Measurements from ENCODE around the gene USP17L20.
"Not testable (repeated sequence)": the region's sequence is repeated elsewhere in the genome, so short reads cannot be mapped to it uniquely, and the experiment has no call there.

The USP17L20 gene, protein sequence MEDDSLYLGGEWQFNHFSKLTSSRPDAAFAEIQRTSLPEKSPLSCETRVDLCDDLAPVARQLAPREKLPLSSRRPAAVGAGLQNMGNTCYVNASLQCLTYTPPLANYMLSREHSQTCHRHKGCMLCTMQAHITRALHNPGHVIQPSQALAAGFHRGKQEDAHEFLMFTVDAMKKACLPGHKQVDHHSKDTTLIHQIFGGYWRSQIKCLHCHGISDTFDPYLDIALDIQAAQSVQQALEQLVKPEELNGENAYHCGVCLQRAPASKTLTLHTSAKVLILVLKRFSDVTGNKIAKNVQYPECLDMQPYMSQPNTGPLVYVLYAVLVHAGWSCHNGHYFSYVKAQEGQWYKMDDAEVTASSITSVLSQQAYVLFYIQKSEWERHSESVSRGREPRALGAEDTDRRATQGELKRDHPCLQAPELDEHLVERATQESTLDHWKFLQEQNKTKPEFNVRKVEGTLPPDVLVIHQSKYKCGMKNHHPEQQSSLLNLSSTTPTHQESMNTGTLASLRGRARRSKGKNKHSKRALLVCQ

DNA sequence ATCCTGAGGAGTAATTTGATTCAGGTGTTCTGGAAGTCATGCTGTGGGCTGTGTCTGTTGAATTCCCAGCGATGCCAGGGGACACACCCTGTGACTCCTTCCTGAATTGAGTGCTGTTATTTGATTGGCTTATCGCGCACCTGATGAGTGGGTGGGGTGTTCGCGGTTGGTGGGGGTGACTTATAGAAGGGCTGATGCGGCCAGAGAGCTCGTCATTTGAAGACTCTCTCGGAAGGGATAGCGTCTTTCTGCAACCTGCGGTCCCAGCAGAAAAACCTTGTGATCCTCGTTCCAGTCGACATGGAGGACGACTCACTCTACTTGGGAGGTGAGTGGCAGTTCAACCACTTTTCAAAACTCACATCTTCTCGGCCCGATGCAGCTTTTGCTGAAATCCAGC lies at the start of gene USP17L20:
USP17L20 (plus strand) TSS at position 301 of the 400 bp plus-strand sequence; CDS start at position 301, 0 bp downstream.
- not testable (repeated sequence) for DNase-seq

DNA sequence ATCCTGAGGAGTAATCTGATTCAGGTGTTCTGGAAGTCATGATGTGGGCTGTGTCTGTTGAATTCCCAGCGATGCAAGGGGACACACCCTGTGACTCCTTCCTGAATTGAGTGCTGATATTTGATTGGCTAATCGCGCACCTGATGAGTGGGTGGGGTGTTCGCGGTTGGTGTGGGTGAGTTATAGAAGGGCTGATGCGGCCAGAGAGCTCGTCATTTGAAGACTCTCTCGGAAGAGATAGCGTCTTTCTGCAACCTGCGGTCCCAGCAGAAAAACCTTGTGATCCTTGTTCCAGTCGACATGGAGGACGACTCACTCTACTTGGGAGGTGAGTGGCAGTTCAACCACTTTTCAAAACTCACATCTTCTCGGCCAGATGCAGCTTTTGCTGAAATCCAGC lies 47.6 kb upstream of the USP17L20 start, which contains the start of gene USP17L10:
USP17L10 (plus strand) TSS at position 301 of the 400 bp plus-strand sequence; CDS start at position 301, 0 bp downstream.
- DNase-seq: not testable (repeated sequence)

DNA sequence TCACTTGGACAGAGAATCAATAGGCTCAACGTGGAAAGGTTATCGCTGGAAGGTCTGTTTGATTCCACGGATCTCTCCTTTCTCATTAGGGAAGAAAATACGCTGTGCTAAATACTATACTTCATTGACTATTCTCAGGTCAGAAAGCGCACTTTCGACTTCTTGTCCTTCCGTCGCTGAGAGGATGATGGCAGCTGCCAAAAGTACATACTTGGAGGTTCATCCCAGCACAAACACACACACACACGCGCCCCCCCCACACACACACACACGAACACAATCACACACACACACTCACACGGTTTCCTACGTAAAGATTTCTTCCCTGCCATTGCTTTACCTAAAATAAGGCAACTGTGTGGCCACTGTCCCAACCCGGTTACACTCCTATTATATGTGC lies 43.2 kb upstream of the USP17L20 start:
- DNase-seq: not testable (repeated sequence)

DNA sequence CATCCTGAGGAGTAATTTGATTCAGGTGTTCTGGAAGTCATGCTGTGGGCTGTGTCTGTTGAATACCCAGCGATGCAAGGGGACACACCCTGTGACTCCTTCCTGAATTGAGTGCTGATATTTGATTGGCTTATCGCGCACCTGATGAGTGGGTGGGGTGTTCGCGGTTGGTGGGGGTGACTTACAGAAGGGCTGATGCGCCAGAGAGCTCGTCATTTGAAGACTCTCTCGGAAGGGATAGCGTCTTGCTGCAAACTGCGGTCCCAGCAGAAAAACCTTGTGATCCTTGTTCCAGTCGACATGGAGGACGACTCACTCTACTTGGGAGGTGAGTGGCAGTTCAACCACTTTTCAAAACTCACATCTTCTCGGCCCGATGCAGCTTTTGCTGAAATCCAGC lies 42.8 kb upstream of the USP17L20 start, which contains the start of gene USP17L11:
USP17L11 (plus strand) TSS at position 301 of the 400 bp plus-strand sequence; CDS start at position 301, 0 bp downstream.
- not testable (repeated sequence) for DNase-seq

DNA sequence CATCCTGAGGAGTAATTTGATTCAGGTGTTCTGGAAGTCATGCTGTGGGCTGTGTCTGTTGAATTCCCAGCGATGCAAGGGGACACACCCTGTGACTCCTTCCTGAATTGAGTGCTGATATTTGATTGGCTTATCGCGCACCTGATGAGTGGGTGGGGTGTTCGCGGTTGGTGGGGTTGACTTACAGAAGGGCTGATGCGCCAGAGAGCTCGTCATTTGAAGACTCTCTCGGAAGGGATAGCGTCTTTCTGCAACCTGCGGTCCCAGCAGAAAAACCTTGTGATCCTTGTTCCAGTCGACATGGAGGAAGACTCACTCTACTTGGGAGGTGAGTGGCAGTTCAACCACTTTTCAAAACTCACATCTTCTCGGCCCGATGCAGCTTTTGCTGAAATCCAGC lies 38.1 kb upstream of the USP17L20 start, which contains the start of gene USP17L12:
USP17L12 (plus strand) TSS at position 301 of the 400 bp plus-strand sequence; CDS start at position 301, 0 bp downstream.
- DNase-seq: not testable (repeated sequence)

DNA sequence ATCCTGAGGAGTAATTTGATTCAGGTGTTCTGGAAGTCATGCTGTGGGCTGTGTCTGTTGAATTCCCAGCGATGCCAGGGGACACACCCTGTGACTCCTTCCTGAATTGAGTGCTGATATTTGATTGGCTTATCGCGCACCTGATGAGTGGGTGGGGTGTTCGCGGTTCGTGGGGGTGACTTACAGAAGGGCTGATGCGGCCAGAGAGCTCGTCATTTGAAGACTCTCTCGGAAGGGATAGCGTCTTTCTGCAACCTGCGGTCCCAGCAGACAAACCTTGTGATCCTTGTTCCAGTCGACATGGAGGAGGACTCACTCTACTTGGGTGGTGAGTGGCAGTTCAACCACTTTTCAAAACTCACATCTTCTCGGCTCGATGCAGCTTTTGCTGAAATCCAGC lies 33.3 kb upstream of the USP17L20 start, which contains the start of gene USP17L13:
USP17L13 (plus strand) TSS at position 301 of the 400 bp plus-strand sequence; CDS start at position 301, 0 bp downstream.
- DNase-seq: not testable (repeated sequence)

DNA sequence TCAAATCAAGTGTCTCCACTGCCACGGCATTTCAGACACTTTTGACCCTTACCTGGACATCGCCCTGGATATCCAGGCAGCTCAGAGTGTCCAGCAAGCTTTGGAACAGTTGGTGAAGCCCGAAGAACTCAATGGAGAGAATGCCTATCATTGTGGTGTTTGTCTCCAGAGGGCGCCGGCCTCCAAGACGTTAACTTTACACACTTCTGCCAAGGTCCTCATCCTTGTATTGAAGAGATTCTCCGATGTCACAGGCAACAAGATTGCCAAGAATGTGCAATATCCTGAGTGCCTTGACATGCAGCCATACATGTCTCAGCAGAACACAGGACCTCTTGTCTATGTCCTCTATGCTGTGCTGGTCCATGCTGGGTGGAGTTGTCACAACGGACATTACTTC lies 27.7 kb upstream of the USP17L20 start:
- DNase-seq: not testable (repeated sequence)

DNA sequence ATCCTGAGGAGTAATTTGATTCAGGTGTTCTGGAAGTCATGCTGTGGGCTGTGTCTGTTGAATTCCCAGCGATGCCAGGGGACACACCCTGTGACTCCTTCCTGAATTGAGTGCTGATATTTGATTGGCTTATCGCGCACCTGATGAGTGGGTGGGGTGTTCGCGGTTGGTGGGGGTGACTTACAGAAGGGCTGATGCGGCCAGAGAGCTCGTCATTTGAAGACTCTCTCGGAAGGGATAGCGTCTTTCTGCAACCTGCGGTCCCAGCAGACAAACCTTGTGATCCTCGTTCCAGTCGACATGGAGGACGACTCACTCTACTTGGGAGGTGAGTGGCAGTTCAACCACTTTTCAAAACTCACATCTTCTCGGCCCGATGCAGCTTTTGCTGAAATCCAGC lies 23.8 kb upstream of the USP17L20 start, which contains the start of gene USP17L15:
USP17L15 (plus strand) TSS at position 301 of the 400 bp plus-strand sequence; CDS start at position 301, 0 bp downstream.
- DNase-seq: not testable (repeated sequence)

DNA sequence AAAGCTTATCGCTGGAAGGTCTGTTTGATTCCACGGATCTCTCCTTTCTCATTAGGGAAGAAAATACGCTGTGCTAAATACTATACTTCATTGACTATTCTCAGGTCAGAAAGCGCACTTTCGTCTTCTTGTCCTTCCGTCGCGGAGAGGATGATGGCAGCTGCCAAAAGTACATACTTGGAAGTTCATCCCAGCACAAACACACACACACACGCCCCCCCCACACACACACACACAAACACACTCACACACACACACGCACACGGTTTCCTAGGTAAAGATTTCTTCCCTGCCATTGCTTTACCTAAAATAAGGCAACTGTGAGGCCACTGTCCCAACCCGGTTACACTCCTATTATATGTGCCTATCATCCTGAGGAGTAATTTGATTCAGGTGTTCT lies 19.5 kb upstream of the USP17L20 start:
- not testable (repeated sequence) for DNase-seq

DNA sequence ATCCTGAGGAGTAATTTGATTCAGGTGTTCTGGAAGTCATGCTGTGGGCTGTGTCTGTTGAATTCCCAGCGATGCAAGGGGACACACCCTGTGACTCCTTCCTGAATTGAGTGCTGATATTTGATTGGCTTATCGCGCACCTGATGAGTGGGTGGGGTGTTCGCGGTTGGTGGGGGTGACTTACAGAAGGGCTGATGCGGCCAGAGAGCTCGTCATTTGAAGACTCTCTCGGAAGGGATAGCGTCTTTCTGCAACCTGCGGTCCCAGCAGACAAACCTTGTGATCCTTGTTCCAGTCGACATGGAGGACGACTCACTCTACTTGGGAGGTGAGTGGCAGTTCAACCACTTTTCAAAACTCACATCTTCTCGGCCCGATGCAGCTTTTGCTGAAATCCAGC lies 14.3 kb upstream of the USP17L20 start, which contains the start of gene USP17L17:
USP17L17 (plus strand) TSS at position 301 of the 400 bp plus-strand sequence; CDS start at position 301, 0 bp downstream.
- not testable (repeated sequence) for DNase-seq

DNA sequence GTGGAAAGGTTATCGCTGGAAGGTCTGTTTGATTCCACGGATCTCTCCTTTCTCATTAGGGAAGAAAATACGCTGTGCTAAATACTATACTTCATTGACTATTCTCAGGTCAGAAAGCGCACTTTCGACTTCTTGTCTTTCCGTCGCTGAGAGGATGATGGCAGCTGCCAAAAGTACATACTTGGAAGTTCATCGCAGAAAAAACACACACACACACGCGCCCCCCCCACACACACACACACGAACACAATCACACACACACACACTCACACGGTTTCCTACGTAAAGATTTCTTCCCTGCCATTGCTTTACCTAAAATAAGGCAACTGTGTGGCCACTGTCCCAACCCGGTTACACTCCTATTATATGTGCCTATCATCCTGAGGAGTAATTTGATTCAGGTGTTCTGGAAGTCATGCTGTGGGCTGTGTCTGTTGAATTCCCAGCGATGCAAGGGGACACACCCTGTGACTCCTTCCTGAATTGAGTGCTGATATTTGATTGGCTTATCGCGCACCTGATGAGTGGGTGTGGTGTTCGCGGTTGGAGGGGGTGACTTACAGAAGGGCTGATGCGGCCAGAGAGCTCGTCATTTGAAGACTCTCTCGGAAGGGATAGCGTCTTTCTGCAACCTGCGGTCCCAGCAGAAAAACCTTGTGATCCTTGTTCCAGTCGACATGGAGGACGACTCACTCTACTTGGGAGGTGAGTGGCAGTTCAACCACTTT lies 9.8 kb upstream of the USP17L20 start, which contains the start of gene USP17L18:
USP17L18 (plus strand) TSS at position 678 of the 728 bp plus-strand sequence; CDS start at position 678, 0 bp downstream.
- peak; percentile 55 for DNase-seq

DNA sequence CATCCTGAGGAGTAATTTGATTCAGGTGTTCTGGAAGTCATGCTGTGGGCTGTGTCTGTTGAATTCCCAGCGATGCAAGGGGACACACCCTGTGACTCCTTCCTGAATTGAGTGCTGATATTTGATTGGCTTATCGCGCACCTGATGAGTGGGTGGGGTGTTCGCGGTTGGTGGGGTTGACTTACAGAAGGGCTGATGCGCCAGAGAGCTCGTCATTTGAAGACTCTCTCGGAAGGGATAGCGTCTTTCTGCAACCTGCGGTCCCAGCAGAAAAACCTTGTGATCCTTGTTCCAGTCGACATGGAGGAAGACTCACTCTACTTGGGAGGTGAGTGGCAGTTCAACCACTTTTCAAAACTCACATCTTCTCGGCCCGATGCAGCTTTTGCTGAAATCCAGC lies 4.8 kb upstream of the USP17L20 start, which contains the start of gene USP17L19:
USP17L19 (plus strand) TSS at position 301 of the 400 bp plus-strand sequence; CDS start at position 301, 0 bp downstream.
- DNase-seq: not testable (repeated sequence)

DNA sequence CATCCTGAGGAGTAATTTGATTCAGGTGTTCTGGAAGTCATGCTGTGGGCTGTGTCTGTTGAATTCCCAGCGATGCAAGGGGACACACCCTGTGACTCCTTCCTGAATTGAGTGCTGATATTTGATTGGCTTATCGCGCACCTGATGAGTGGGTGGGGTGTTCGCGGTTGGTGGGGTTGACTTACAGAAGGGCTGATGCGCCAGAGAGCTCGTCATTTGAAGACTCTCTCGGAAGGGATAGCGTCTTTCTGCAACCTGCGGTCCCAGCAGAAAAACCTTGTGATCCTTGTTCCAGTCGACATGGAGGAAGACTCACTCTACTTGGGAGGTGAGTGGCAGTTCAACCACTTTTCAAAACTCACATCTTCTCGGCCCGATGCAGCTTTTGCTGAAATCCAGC lies 4.6 kb downstream of the USP17L20 start, which contains the start of gene USP17L21:
USP17L21 (plus strand) TSS at position 301 of the 400 bp plus-strand sequence; CDS start at position 301, 0 bp downstream.
- DNase-seq: not testable (repeated sequence)

DNA sequence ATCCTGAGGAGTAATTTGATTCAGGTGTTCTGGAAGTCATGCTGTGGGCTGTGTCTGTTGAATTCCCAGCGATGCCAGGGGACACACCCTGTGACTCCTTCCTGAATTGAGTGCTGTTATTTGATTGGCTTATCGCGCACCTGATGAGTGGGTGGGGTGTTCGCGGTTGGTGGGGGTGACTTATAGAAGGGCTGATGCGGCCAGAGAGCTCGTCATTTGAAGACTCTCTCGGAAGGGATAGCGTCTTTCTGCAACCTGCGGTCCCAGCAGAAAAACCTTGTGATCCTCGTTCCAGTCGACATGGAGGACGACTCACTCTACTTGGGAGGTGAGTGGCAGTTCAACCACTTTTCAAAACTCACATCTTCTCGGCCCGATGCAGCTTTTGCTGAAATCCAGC lies 9.4 kb downstream of the USP17L20 start, which contains the start of gene USP17L22:
USP17L22 (plus strand) TSS at position 301 of the 400 bp plus-strand sequence; CDS start at position 301, 0 bp downstream.
- DNase-seq: not testable (repeated sequence)

DNA sequence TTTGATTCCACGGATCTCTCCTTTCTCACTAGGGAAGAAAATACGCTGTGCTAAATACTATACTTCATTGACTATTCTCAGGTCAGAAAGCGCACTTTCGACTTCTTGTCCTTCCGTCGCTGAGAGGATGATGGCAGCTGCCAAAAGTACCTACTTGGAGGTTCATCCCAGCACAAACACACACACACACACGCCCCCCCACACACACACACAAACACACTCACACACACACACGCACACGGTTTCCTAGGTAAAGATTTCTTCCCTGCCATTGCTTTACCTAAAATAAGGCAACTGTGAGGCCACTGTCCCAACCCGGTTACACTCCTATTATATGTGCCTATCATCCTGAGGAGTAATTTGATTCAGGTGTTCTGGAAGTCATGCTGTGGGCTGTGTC lies 13.8 kb downstream of the USP17L20 start:
- DNase-seq: peak; percentile 61

Measured in activated CD8-positive, alpha-beta memory T cell treated with anti-CD3 and anti-CD28 coated beads for 24 hours (primary cell).